Heart left ventricle (tissue), 16 donors: ENCODE data around the gene CCDC28B. TPM values are rescaled to one million over a fixed set of nuclear protein-coding genes. Genes with fewer than 3 reads are reported as not detected.

ENCODE experiments used
- ATAC-seq, 4 donors: fragments of 200-7000 bp; cut with Tn5 transposase; one replicate each; pipeline ENCODE4 v1.9.1; 2020 to 2022; ENCODE audit warnings: moderate library complexity in 4 of 4, mild to moderate bottlenecking in 3 of 4, moderate number of reproducible peaks in 1 of 4
- DNase-seq, 5 donors: peaks; one replicate each; pipeline ENCODE4 v3.0.0-alpha.2; 2020
- H3K27ac ChIP-seq, 12 donors: fragments of 200-600 bp; sonication (generic) in 4 of 12; one replicate each; pipeline versions ENCODE4 v1.5.0 to v1.8.0; 2016 to 2022; ENCODE audit warnings: mild to moderate bottlenecking in 2 of 12
- H3K27me3 ChIP-seq, 9 donors: fragments of 200-600 bp; sonication (generic) in 2 of 9; one replicate each; pipeline versions ENCODE4 v1.5.1 to v1.8.0; 2016 to 2022; ENCODE audit warnings: mild to moderate bottlenecking in 3 of 9
- H3K36me3 ChIP-seq, 9 donors: fragments of 200-600 bp; sonication (generic) in 2 of 9; one replicate each; pipeline versions ENCODE4 v1.5.0 to v1.8.0; 2018 to 2022; ENCODE audit warnings: mild to moderate bottlenecking in 2 of 9
- H3K4me1 ChIP-seq, 12 donors: fragments of 200-600 bp; sonication (generic) in 4 of 12; one replicate each; pipeline versions ENCODE4 v1.5.0 to v1.8.0; 2016 to 2022; ENCODE audit warnings: mild to moderate bottlenecking in 3 of 12
- H3K4me3 ChIP-seq, 12 donors: fragments of 200-600 bp; sonication (generic) in 4 of 12; one replicate each; pipeline versions ENCODE4 v1.5.0 to v1.8.0; 2017 to 2022; ENCODE audit warnings: mild to moderate bottlenecking in 9 of 12, moderate library complexity in 4 of 12
- H3K9me3 ChIP-seq, 12 donors: fragments of 200-600 bp; sonication (generic) in 4 of 12; one replicate each; pipeline versions ENCODE4 v1.5.0 to v1.8.0; 2016 to 2022; ENCODE audit warnings: mild to moderate bottlenecking in 1 of 12
- CTCF ChIP-seq, 12 donors: fragments of 200-600 bp; sonication (generic) in 4 of 12; IDR thresholded peaks; one replicate each; pipeline versions ENCODE4 v1.5.0 to v1.8.0; 2018 to 2022; ENCODE audit warnings: antibody characterized with exemption in 12 of 12, mild to moderate bottlenecking in 5 of 12
- POLR2A ChIP-seq, 2 donors: fragments of 450-650 bp; IDR thresholded peaks; one replicate each; pipeline ENCODE4 v1.6.1; 2017; ENCODE audit warnings: antibody characterized with exemption in 2 of 2, mild to moderate bottlenecking in 2 of 2, moderate library complexity in 2 of 2
- WGBS, 4 donors: extraction: QIAGEN DNeasy Blood & Tissue Kit in 2 of 4; methylation state at CpG; one replicate each; pipeline versions ENCODE4 v1.1.5 to v1.1.7; 2013 to 2018; 5-methylcytosine and 5-hydroxymethylcytosine counted together
- intact Hi-C, 10 donors: fragments of 100-400 bp; cut with DNase I; formaldehyde crosslinking; loops; one replicate each; pipeline versions ENCODE4 v1.11.1 to v1.14.2; 2022
- polyA plus RNA-seq, 2 donors: library from polyadenylated mRNA; stranded (reverse); fragments of 200-250 nt; gene quantifications; one replicate each; pipeline ENCODE4 v1.2.3, GENCODE V29; 2013
- total RNA-seq, 9 donors: library from RNA; depleted of rRNA in 2 of 9; stranded (reverse); fragments of >200 nt in 2 of 9; fragmentation: NEBNext Ultra II Directional in 3 of 9; extraction: Animal tissue kit (Norgen Biotek cat#: 25700) in 3 of 9; gene quantifications; one replicate each; pipeline versions ENCODE4 v1.1.0 to v1.2.4, GENCODE V29; 2016 to 2023
- donor health status: ischemic (EF 13 %, LVEDD 7.1; RV severe dilation, severe dysfunction).
- donor health status: healthy with polysubstance abuse.
- donor health status: DM: no; HTN: yes; CAD: no.
- donor health status: DM: no; HTN: no; CAD: no.
- donor health status: ischemic (EF 25% LVEDD 6.9; RV normal size, moderate dysfunction).
- donor health status: ischemic (EF 25% LVEDD 5.7; RV mildly dilated, moderate dysfunction).
- donor health status: healthy.
- donor health status: DM: yes; HTN: yes; CAD: no.
- donor health status: ischemic (EF 35%, LVEDD 5.7; RV mildly dilated, moderate dysfunction).
- donor health status: nonischemic (EF 11% LVEDD 7.7; RV severe dilation, severe dysfunction).
- donor health status: DM: yes; HTN: yes; CAD: no.
- donor health status: PGD.
- donor health status: ischemic (EF 29% LVEDD 5.4; RV normal size, mild dysfunction).
- donor health status: nonischemic (EF 23%, LVEDD 6.1; RV moderate dilation, normal function).

The CCDC28B gene
- total and polyA plus RNA-seq, 11 donors = 12.5 to 40.2 (median 17.0) TPM

GRCh38 chr1:32228771-32229170 is 28.4 kb downstream of the CCDC28B start:
- intact Hi-C loops = loop anchor here in 3 of 10 donors (10.0 kb wide), 2 partner anchors 106 to 166 kb away; partner anchors contain the start of genes BSDC1 (in 2 of the 3) and MARCKSL1 (in 1 of the 3)
- 80 to 86% (median 83%) methylated on average over 3 of the region's 3 CpGs for WGBS, 4 donors

DNA sequence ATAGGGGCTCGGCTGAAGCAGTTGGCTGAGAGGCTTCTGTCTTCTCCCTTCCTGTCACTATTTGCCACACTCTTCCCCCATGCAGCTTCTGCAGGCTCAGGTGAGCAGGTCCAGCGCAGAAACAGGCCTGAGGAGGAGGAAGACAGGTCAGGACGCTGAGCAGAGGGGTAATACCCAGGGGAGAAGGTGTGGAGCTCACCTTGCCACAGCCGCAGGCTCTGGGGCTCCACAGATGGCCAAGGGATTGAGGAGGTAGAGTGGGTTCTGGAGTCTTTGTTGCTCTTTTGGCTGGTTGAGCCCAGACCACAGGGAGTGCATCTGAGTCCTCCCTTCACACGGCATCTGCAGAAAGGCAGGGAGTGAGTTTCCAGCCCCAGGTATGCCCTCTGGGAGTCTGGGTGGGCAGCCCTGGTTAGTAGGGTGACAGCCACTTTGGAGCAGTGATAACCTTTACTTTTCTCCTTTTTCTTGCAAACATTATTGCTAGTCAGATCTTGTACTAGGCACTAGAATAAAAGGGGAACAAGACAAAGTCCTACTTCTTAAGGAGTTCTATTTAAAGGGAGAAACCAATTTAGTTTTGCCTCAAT is 31.5 kb downstream of the CCDC28B start:
- H3K9me3 ChIP-seq = no peaks in the 10 kb centered on the region
- no peak overlapping the region for H3K27ac ChIP-seq
- intact Hi-C loops = no loop called here
- H3K36me3 ChIP-seq = peaks cover 0 to 80% (median 67%) of the 10 kb centered on the region in 9 donors
- 68 to 87% (median 79%) methylated on average over 5 of the region's 5 CpGs for WGBS, 4 donors
- no peak for ATAC-seq
- peaks cover 0 to 8% (median 0%) of the 10 kb centered on the region in 12 donors for H3K4me1 ChIP-seq
- DNase-seq = no peak
- no peaks in the 10 kb centered on the region for H3K27me3 ChIP-seq
- no peak overlapping the region for H3K4me3 ChIP-seq
- TF ChIP-seq POLR2A (IDR thresholded peaks at IDR 0.05) (no peak), CTCF (IDR thresholded peaks at IDR 0.05) (no peak)

More at GRCh38 chr1:32228771-32229170, 28.4 kb downstream of the CCDC28B start:
- no peak for TF ChIP-seq POLR2A (IDR thresholded peaks at IDR 0.05)
- no peak for TF ChIP-seq CTCF (IDR thresholded peaks at IDR 0.05)
- Histone ChIP-seq H3K4me3 (no peak overlapping the region), H3K27me3 (no peaks in the 10 kb centered on the region), H3K4me1 (peaks cover 0 to 6% (median 4%) of the 10 kb centered on the region in 12 donors), H3K27ac (no peak overlapping the region), H3K36me3 (peaks cover 0 to 100% (median 94%) of the 10 kb centered on the region in 9 donors), H3K9me3 (no peaks in the 10 kb centered on the region)
- DNase-seq = no peak
- no peak for ATAC-seq

- 87 to 92% (median 90%) methylated on average over 8 of the region's 8 CpGs for WGBS, 4 donors
- Histone ChIP-seq H3K27me3 (no peaks in the 10 kb centered on the region), H3K4me1 (peaks cover 0 to 8% (median 0%) of the 10 kb centered on the region in 12 donors), H3K27ac (no peak overlapping the region), H3K36me3 (peaks cover 0 to 72% (median 63%) of the 10 kb centered on the region in 9 donors), H3K4me3 (no peak overlapping the region), H3K9me3 (no peaks in the 10 kb centered on the region)
- DNase-seq (no peak), ATAC-seq (no peak)
- TF ChIP-seq CTCF (IDR thresholded peaks at IDR 0.05) = no peak
- TF ChIP-seq POLR2A (IDR thresholded peaks at IDR 0.05) = no peak
- intact Hi-C loops = no loop called here
Observed at GRCh38 chr1:32232558-32233304, 32.3 kb downstream of the CCDC28B start.

- H3K4me1 ChIP-seq = peaks cover 0 to 10% (median 2%) of the 10 kb centered on the region in 12 donors
- peaks cover 0 to 52% (median 43%) of the 10 kb centered on the region in 9 donors for H3K36me3 ChIP-seq
- H3K27ac ChIP-seq = no peak overlapping the region
- WGBS, 4 donors = 85 to 91% (median 86%) methylated on average over 7 of the region's 7 CpGs
- ATAC-seq (no peak), DNase-seq (no peak)
- no peaks in the 10 kb centered on the region for H3K27me3 ChIP-seq
- H3K4me3 ChIP-seq = no peak overlapping the region
- TF ChIP-seq CTCF (IDR thresholded peaks at IDR 0.05) (no peak), POLR2A (IDR thresholded peaks at IDR 0.05) (no peak)
- intact Hi-C loops = no loop called here
- no peaks in the 10 kb centered on the region for H3K9me3 ChIP-seq
Observed at GRCh38 chr1:32234792-32235191, 34.4 kb downstream of the CCDC28B start.
